H1 (cell line): ENCODE results near the gene PHACTR1. TPM values are rescaled to one million over a fixed set of nuclear protein-coding genes. Genes with fewer than 3 reads are reported as not detected.

Experiments
- CTCF ChIA-PET: fragments of 300-600 bp; sonication (Branson Sonifier 250); formaldehyde crosslinking; loops from one replicate; lab custom pipeline; 2021; ENCODE audit not compliant: partially characterized antibody; lab: Charles Lee
- POLR2A ChIA-PET: fragments of 300-600 bp; sonication (Branson Sonifier 250); formaldehyde crosslinking; loops from one replicate; lab custom pipeline; 2021; ENCODE audit warnings: inconsistent platforms; ENCODE audit not compliant: partially characterized antibody; lab: Charles Lee
- DNase-seq, 2 experiments: peaks; one replicate each; pipeline versions ENCODE4 v3.0.0 to v3.0.0-alpha.2; 2010 to 2022; ENCODE audit warnings: low spot score in 2 of 2, low read depth in 1 of 2, mixed read lengths in 1 of 2
- FAIRE-seq: peaks from 2 replicates; lab custom pipeline; 2011; peaks lifted over from hg19 to GRCh38; lab: Jason Lieb, UNC
- H2AFZ ChIP-seq: 2 replicates; pipeline ENCODE4 v1.8.1; 2012; ENCODE audit warnings: low read length, inconsistent platforms
- H2AK5ac ChIP-seq: 2 replicates; pipeline ENCODE4 v1.6.1; 2013; ENCODE audit warnings: low read depth, low read length
- H2BK120ac ChIP-seq: replicated peaks from 2 replicates; pipeline ENCODE3; 2013; ENCODE audit warnings: low read depth, low read length, inconsistent platforms
- H2BK12ac ChIP-seq: 2 replicates; pipeline ENCODE4 v1.6.1; 2013; ENCODE audit warnings: low read depth, low read length
- H2BK15ac ChIP-seq: 2 replicates; pipeline ENCODE4 v1.6.1; 2013; ENCODE audit warnings: low read length
- H2BK20ac ChIP-seq: 2 replicates; pipeline ENCODE4 v1.6.1; 2013; ENCODE audit warnings: low read length
- H2BK5ac ChIP-seq: 2 replicates; pipeline ENCODE4 v1.6.1; 2013; ENCODE audit warnings: low read depth, low read length
- H3K14ac ChIP-seq: 2 replicates; pipeline ENCODE4 v1.6.1; 2013; ENCODE audit warnings: inconsistent platforms; ENCODE audit not compliant: insufficient read length
- H3K18ac ChIP-seq: 2 replicates; pipeline ENCODE4 v1.6.1; 2013; ENCODE audit warnings: low read length; ENCODE audit errors: extremely low read depth
- H3K23ac ChIP-seq: 2 replicates; pipeline ENCODE4 v1.6.1; 2013; ENCODE audit warnings: inconsistent platforms; ENCODE audit not compliant: insufficient read length
- H3K23me2 ChIP-seq: 2 replicates; pipeline ENCODE4 v1.6.1; 2013; ENCODE audit warnings: low read depth, low read length
- H3K27ac ChIP-seq: 2 replicates; pipeline ENCODE4 v1.6.1; 2011; ENCODE audit warnings: low read depth, low read length, inconsistent platforms
- H3K27me3 ChIP-seq, 4 experiments: replicated peaks in 1 of 4; 1 replicate in 1 of 4; 2 replicates in 3 of 4; pipeline versions ENCODE4 v1.6.1 to v1.8.1; 2011 to 2013; ENCODE audit warnings: low read length in 3 of 4, mild to moderate bottlenecking in 3 of 4, inconsistent platforms in 2 of 4, mixed read lengths in 2 of 4, moderate library complexity in 1 of 4; ENCODE audit not compliant: control insufficient read depth in 3 of 4, insufficient read depth in 3 of 4; ENCODE audit errors: extremely low read depth in 1 of 4
- H3K36me3 ChIP-seq, 4 experiments: 2 replicates each; pipeline versions ENCODE4 v1.6.1 to v1.8.1; 2011 to 2013; ENCODE audit warnings: mild to moderate bottlenecking in 4 of 4, low read length in 3 of 4, moderate library complexity in 2 of 4, control low read depth in 1 of 4, inconsistent platforms in 1 of 4; ENCODE audit not compliant: insufficient read depth in 4 of 4, control insufficient read depth in 2 of 4
- H3K4ac ChIP-seq: replicated peaks from 2 replicates; pipeline ENCODE3; 2013; ENCODE audit warnings: low read length, low read depth, mixed read lengths, inconsistent platforms; ENCODE audit not compliant: insufficient read length
- H3K4me1 ChIP-seq, 4 experiments: replicated peaks in 1 of 4; 1 replicate in 1 of 4; 2 replicates in 3 of 4; pipeline versions ENCODE4 v1.6.1 to v1.8.1; 2011 to 2013; ENCODE audit warnings: low read length in 3 of 4, inconsistent platforms in 2 of 4, mixed read lengths in 1 of 4; ENCODE audit not compliant: insufficient read depth in 4 of 4, control insufficient read depth in 3 of 4
- H3K4me2 ChIP-seq, 2 experiments: 2 replicates each; pipeline versions ENCODE4 v1.6.1 to v1.8.1; 2011 to 2013; ENCODE audit warnings: low read depth in 2 of 2, low read length in 2 of 2, control low read depth in 1 of 2, inconsistent platforms in 1 of 2, mild to moderate bottlenecking in 1 of 2; ENCODE audit not compliant: insufficient read depth in 1 of 2
- H3K4me3 ChIP-seq, 4 experiments: fragments of 200-600, 300-600 bp in 1 of 4; sonication (generic), shearing (Covaris generic), sonication (Bioruptor Twin) in 1 of 4; 2 replicates each; pipeline versions ENCODE4 v1.5.1 to v1.8.1; 2011 to 2016; ENCODE audit warnings: low read length in 4 of 4, low read depth in 3 of 4, control low read depth in 2 of 4, inconsistent platforms in 2 of 4, mild to moderate bottlenecking in 2 of 4, mixed read lengths in 1 of 4, moderate library complexity in 1 of 4; ENCODE audit not compliant: insufficient read depth in 2 of 4; ENCODE audit errors: extremely low read depth in 1 of 4
- H3K56ac ChIP-seq: replicated peaks from 2 replicates; pipeline ENCODE3; 2013; ENCODE audit warnings: low read depth, mild to moderate bottlenecking, mixed read lengths, low read length, inconsistent platforms; ENCODE audit not compliant: insufficient read length
- H3K79me1 ChIP-seq: 2 replicates; pipeline ENCODE4 v1.6.1; 2013; ENCODE audit warnings: low read depth, low read length, control low read depth
- H3K79me2 ChIP-seq, 2 experiments: 2 replicates each; pipeline versions ENCODE4 v1.6.1 to v1.8.1; 2012 to 2013; ENCODE audit warnings: low read length in 2 of 2, mild to moderate bottlenecking in 2 of 2, inconsistent platforms in 1 of 2; ENCODE audit not compliant: insufficient read depth in 2 of 2, control insufficient read depth in 1 of 2
- H3K9ac ChIP-seq, 4 experiments: replicated peaks in 1 of 4; 1 replicate in 1 of 4; 2 replicates in 3 of 4; pipeline versions ENCODE4 v1.6.1 to v1.8.1; 2011 to 2013; ENCODE audit warnings: low read depth in 3 of 4, low read length in 3 of 4, control low read depth in 2 of 4, mild to moderate bottlenecking in 2 of 4, moderate library complexity in 2 of 4, inconsistent platforms in 1 of 4; ENCODE audit errors: extremely low read depth in 1 of 4
- H3K9me3 ChIP-seq, 2 experiments: 2 replicates each; pipeline versions ENCODE4 v1.6.1 to v1.8.1; 2012 to 2013; ENCODE audit warnings: mild to moderate bottlenecking in 2 of 2, moderate library complexity in 2 of 2, control low read depth in 1 of 2, inconsistent platforms in 1 of 2, low read depth in 1 of 2, low read length in 1 of 2, mixed read lengths in 1 of 2; ENCODE audit not compliant: insufficient read depth in 2 of 2
- H4K20me1 ChIP-seq, 2 experiments: replicated peaks in 1 of 2; 2 replicates each; pipeline versions ENCODE3 to v1.8.1; 2011 to 2013; ENCODE audit warnings: inconsistent platforms in 2 of 2, low read length in 2 of 2, mild to moderate bottlenecking in 1 of 2; ENCODE audit not compliant: insufficient read depth in 2 of 2, control insufficient read depth in 1 of 2
- H4K5ac ChIP-seq: 2 replicates; pipeline ENCODE4 v1.6.1; 2013; ENCODE audit warnings: low read length, low read depth, mixed read lengths, inconsistent platforms; ENCODE audit not compliant: insufficient read length
- H4K8ac ChIP-seq: 2 replicates; pipeline ENCODE4 v1.8.0; 2013; ENCODE audit warnings: mild to moderate bottlenecking, moderate library complexity, low read length, inconsistent platforms; ENCODE audit not compliant: insufficient read depth; ENCODE audit errors: extremely low read depth
- H4K91ac ChIP-seq: replicated peaks from 2 replicates; pipeline ENCODE3; 2013; ENCODE audit warnings: low read length, mixed read lengths, inconsistent platforms; ENCODE audit not compliant: insufficient read length
- ATF3 ChIP-seq: IDR thresholded peaks from 2 replicates; pipeline ENCODE4 v1.6.1; 2011; ENCODE audit warnings: low read depth, mild to moderate bottlenecking, low read length; ENCODE audit not compliant: insufficient read depth
- CBX5 ChIP-seq: fragments of 300-800, 300-1000 bp; sonication (generic); IDR thresholded peaks from 2 replicates; pipeline ENCODE4 v1.7.1; 2016; ENCODE audit warnings: antibody characterized with exemption, low read length, low read depth
- CEBPB ChIP-seq: IDR thresholded peaks from 2 replicates; pipeline ENCODE4 v1.6.1; 2012; ENCODE audit warnings: low read depth, low read length
- CHD2 ChIP-seq: IDR thresholded peaks from 2 replicates; pipeline ENCODE4 v1.6.1; 2012; ENCODE audit warnings: low read length, improper control_type of control experiment
- EP300 ChIP-seq, 2 experiments: IDR thresholded peaks; 1 replicate in 1 of 2; 2 replicates in 1 of 2; pipeline ENCODE4 v1.6.1; 2011 to 2012; ENCODE audit warnings: low read depth in 2 of 2, low read length in 2 of 2, mild to moderate bottlenecking in 2 of 2, borderline replicate concordance in 1 of 2, inconsistent platforms in 1 of 2, moderate library complexity in 1 of 2
- HDAC2 ChIP-seq, 2 experiments: fragments of 300-600 bp in 1 of 2; sonication (generic) in 1 of 2; IDR thresholded peaks; 2 replicates each; pipeline ENCODE4 v1.6.1; 2011 to 2012; ENCODE audit warnings: low read depth in 2 of 2, low read length in 2 of 2, mild to moderate bottlenecking in 2 of 2, moderate library complexity in 2 of 2, borderline replicate concordance in 1 of 2, inconsistent platforms in 1 of 2
- JUND ChIP-seq: IDR thresholded peaks from 2 replicates; pipeline ENCODE4 v1.6.1; 2011; ENCODE audit warnings: mild to moderate bottlenecking, improper control_type of control experiment, low read length
- POLR2A ChIP-seq, 2 experiments: IDR thresholded peaks; 1 replicate in 1 of 2; 2 replicates in 1 of 2; pipeline ENCODE4 v1.6.1; 2011; ENCODE audit warnings: low read depth in 2 of 2, low read length in 2 of 2, mild to moderate bottlenecking in 2 of 2; ENCODE audit errors: control extremely low read depth in 1 of 2
- RXRA ChIP-seq: IDR thresholded peaks from 2 replicates; pipeline ENCODE4 v1.6.1; 2011; ENCODE audit warnings: low read depth, mild to moderate bottlenecking, low read length, moderate library complexity; ENCODE audit not compliant: insufficient read depth
- SIRT6 ChIP-seq: IDR thresholded peaks from one replicate; pipeline ENCODE4 v1.7.1; 2012; ENCODE audit warnings: low read length, inconsistent platforms
- SIX5 ChIP-seq: IDR thresholded peaks from 2 replicates; pipeline ENCODE4 v1.6.1; 2011; ENCODE audit warnings: mild to moderate bottlenecking, low read depth, low read length
- SP1 ChIP-seq: IDR thresholded peaks from 2 replicates; pipeline ENCODE4 v1.6.1; 2011; ENCODE audit warnings: low read depth, low read length
- TAF1 ChIP-seq: IDR thresholded peaks from 2 replicates; pipeline ENCODE4 v1.6.1; 2011; ENCODE audit warnings: mild to moderate bottlenecking, low read depth, low read length
- WGBS, 2 experiments: shearing (Covaris generic) in 1 of 2; methylation state at CpG; one replicate each; pipeline versions ENCODE4 v1.1.6 to v1.1.7; 2013 to 2015; ENCODE audit warnings: low lambda C conversion rate in 2 of 2, mixed read lengths in 2 of 2, inconsistent platforms in 1 of 2, low coverage in 1 of 2, missing lambda C conversion rate in 1 of 2; ENCODE audit not compliant: insufficient replicate concordance in 2 of 2, insufficient coverage in 1 of 2, insufficient read length in 1 of 2; ENCODE audit errors: extremely low coverage in 1 of 2, missing lambda C conversion rate in 1 of 2; 5-methylcytosine and 5-hydroxymethylcytosine counted together
- polyA plus RNA-seq, 7 experiments: library from polyadenylated mRNA; depleted of rRNA in 3 of 7; stranded (reverse) in 5 of 7; unstranded in 2 of 7; fragments of >200 nt in 5 of 7; fragments of 200-250 nt in 2 of 7; gene quantifications; 1 replicate in 5 of 7; 2 replicates in 1 of 7; 4 replicates in 1 of 7; pipeline versions ENCODE4 v1.2.1 to v1.2.3, GENCODE V29; 2011 to 2013; ENCODE audit warnings: missing spikeins in 2 of 7, mixed read lengths in 2 of 7
- total RNA-seq: library from RNA; stranded (reverse); fragmentation: NEBNext Ultra II Directional; extraction: Animal tissue kit (Norgen Biotek cat#: 25700); gene quantifications from 2 replicates; pipeline ENCODE4 v1.2.1, GENCODE V29; 2021

Gene PHACTR1
- total and polyA plus RNA-seq, 2 of the 8 experiments (the other 6 are each of a cell fraction or from before 2014, with no cell fraction given): 3.9 to 17.1 TPM

- Histone ChIP-seq H3K23ac (no peak overlapping the region), H3K23me2 (no peaks in the 10 kb centered on the region), H4K5ac (no peak overlapping the region), H3K18ac (no peak overlapping the region), H3K79me1 (no peaks in the 10 kb centered on the region), H3K4me2 (no peak overlapping the region; a peak in 1 of 4 replicates), H2AK5ac (no peak overlapping the region), H3K4ac (no peak overlapping the region), H3K4me1 (no peaks in the 10 kb centered on the region; a peak in 1 of 7 replicates), H2AFZ (no peak overlapping the region), H4K20me1 (no peaks in the 10 kb centered on the region), H4K8ac (no peak overlapping the region), H4K91ac (no peak overlapping the region), H3K56ac (no peak overlapping the region), H3K4me3 (no peak overlapping the region), H2BK15ac (no peak overlapping the region), H3K27ac (no peak overlapping the region), H3K14ac (no peak overlapping the region), H2BK12ac (no peak overlapping the region), H3K36me3 (no peaks in the 10 kb centered on the region), H2BK20ac (no peak overlapping the region), H2BK120ac (no peak overlapping the region), H3K27me3 (no peaks in the 10 kb centered on the region), H3K9me3 (no peaks in the 10 kb centered on the region), H2BK5ac (no peak overlapping the region), H3K79me2 (no peaks in the 10 kb centered on the region), H3K9ac (no peak overlapping the region)
- no peak for FAIRE-seq
- ChIA-PET POLR2A (interaction anchor here (0.7 kb wide), 1 partner anchor 54 kb away, joined by 3 read pairs; no protein-coding TSS in a partner anchor), CTCF (no interaction called here)
- 75% methylated on average over 10 of the region's 10 CpGs; no CpG with 5 or more reads in 1 of the 2 experiments for WGBS, 2 experiments
- no peak for DNase-seq
- TF ChIP-seq SIX5 (no peak), SIRT6 (no peak), TAF1 (no peak), CBX5 (no peak), CHD2 (no peak), SP1 (no peak), HDAC2 (IDR thresholded peaks at IDR 0.05; ENCODE audit: borderline replicate concordance in 1 of 2, low read depth in 2 of 2, low read length in 2 of 2) (no peak), EP300 (IDR thresholded peaks at IDR 0.05; ENCODE audit: borderline replicate concordance in 1 of 2, low read depth in 2 of 2, low read length in 2 of 2) (no peak), JUND (no peak), ATF3 (no peak), POLR2A (IDR thresholded peaks at IDR 0.05; ENCODE audit: control extremely low read depth in 1 of 2, low read depth in 2 of 2, low read length in 2 of 2) (no peak), RXRA (no peak), CEBPB (no peak)
These were observed 449.1 kb downstream of the PHACTR1 start for GRCh38 chr6:13165502-13166172.
